HG03060 (cell line): ENCODE measurements around the gene PHACTR3.
"Not testable (repeated sequence)": the region's sequence is repeated elsewhere in the genome, so short reads cannot be mapped to it uniquely, and the experiment has no call there.

Experiments used
- ATAC-seq: cut with Tn5 transposase; IDR thresholded peaks from one replicate; pipeline ENCODE4 v1.9.1; 2021; ENCODE audit warnings: low read depth, moderate number of reproducible peaks; ENCODE audit not compliant: unreplicated experiment

The PHACTR3 gene

GRCh38 chr20:59617221-59617620 is 12.9 kb downstream of the PHACTR3 start:
- no peak for ATAC-seq

DNA sequence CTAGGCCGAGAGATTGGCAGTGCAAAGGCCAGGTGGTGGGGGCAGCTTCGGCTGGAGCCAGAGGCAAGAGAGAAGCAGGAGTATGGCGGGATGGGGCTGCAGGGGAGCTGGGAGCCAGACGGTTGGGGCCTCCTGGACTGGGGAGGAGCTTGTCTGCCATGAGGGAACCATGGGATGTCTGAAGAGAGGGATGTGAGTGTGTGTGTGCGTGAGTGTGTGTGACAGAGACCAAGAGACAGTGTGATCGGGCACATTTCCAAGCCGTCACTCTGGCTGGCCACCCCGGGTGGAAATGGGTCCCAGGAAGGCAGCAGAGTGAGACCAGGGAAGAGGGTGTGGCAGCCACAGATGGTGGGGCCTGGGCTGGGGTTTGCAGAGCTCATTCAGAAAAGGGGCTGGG is 13.8 kb downstream of the PHACTR3 start:
- no peak for ATAC-seq

DNA sequence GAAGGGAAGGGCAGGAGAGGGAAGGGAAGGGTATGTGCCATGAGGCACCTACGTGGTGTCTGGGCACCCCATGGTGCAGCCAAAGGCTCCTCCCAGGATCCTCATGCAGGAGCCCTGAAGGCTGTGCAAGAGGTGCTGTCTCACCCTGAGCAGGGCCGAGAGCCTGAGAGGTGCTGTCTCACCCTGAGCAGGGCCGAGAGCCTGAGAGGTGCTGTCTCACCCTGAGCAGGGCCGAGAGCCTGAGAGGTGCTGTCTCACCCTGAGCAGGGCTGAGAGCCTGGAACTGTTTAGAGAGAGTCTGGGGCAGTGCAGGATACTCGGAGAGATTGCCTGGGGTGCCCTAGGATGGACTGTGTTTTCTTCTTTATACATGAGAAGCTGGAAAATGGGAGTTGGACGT is 14.2 kb downstream of the PHACTR3 start:
- ATAC-seq, result not testable (repeated sequence)

- ATAC-seq, result no peak
Observed at GRCh38 chr20:59620860-59621505, 16.6 kb downstream of the PHACTR3 start.

DNA sequence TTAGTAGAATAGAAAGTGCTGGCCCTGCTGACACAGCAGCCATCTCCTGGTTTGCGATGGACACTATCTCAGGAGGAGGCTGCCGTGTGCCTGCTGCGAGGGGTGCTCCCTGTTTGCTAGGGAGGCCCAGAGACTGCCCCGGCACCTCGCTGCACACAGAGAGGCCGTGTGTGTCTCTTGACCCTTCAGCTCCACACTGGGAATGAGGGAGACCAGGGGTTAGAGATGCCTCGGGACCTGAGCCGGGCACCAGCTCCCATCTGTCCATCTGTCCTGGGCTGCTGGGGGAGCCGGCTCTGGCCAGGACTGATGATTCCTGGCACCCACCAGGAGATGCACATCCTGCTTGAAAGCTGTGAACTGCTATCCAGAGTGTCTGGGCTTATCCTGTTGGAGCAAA is 18.2 kb downstream of the PHACTR3 start:
- no peak for ATAC-seq

DNA sequence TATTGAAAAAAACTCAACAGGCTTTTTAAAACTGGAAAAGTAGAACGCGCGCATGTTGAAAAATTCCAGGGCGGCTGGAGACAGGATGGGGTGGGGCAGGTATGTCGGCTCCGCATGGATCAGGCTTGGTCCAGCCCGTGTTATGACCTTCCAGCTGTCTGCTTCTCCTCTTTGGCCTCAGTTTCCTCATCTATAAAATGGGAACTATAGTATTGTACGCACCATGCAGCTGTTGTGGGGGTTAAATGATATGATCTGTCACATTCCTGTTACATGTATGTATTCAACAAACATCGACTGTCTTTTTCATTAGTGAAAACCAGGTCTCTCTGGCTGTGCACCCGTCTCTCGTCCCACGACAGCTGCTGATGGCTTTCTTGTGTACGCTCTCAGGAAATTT is 18.8 kb downstream of the PHACTR3 start:
- ATAC-seq, result no peak

DNA sequence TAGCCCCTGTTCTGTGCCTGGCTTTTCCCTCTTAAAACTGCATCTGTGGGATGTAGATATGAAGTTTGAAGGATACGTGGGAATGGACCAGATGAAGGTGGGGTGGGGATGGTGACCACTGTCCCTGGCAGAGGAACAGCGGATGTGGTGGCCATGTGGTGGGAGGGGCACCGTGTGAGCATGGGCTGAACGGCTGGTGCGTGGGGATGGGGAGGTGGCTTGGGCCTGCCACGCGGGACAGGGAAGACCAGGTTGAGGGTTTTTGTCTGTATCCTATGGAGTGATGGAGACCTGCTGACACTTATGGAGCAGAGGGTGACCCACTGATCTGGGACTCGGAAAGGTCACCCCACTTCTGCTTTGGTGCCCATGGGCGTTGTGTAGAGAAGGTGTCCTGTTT is 19.2 kb downstream of the PHACTR3 start:
- ATAC-seq, result no peak

DNA sequence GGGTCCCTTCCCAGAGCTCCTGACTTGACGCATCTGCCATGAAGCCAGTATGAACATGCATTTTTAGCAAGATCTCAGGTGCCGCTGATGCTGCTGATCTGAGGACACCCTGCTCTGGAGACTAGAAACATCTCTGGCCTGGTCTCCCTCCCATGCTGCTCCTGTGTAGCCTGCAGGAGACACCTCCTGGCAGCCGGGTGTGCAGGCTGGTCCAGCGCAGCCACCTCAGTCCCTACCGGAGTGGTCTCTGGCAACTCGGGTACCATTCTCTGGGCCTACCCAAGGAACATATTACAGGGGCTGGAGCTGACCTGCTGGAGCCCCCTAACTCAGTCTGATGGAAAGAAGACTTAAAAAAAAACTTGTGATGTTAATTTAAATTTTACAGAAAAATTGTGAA is 20.1 kb downstream of the PHACTR3 start:
- ATAC-seq, result no peak

- no peak for ATAC-seq
Observed at GRCh38 chr20:59625214-59625922, 21.0 kb downstream of the PHACTR3 start.

- ATAC-seq, result no peak
Observed at GRCh38 chr20:59627298-59627697, 23.0 kb downstream of the PHACTR3 start.

GRCh38 chr20:59628171-59628570 is 23.8 kb downstream of the PHACTR3 start:
- ATAC-seq, result no peak

GRCh38 chr20:59629141-59630045 is 25.1 kb downstream of the PHACTR3 start:
- ATAC-seq, result no peak

- ATAC-seq, result no peak
Observed at GRCh38 chr20:59630526-59630925, 26.2 kb downstream of the PHACTR3 start.

GRCh38 chr20:59631751-59632540 is 27.6 kb downstream of the PHACTR3 start:
- ATAC-seq, result no peak

DNA sequence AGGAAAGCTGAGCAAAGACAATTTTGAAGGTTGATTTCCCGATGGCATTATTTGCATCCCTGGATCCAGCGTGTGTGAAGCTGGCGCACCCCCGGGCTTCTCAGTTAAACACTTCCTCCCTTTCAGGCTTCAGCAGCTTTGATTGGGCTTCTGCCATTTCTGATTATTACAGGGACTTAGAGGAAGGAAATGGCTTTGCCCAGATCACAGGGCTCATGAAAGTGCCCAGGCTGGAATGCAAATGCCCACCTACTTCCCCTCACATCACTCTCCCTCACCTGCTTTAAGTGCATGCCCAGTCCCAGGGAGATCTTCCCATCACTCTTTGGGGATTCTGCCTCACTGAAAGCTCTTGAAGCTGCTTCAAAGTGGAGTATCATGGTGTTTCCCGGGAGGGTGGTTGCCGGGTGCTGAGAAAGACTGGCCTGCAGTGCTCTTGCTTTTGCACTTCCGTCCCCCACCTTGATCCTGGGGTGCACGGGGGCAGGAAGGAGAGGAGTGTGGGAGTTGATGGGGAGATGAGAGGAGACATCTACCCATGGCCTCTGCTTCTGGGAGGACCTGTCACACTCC is 28.3 kb downstream of the PHACTR3 start:
- ATAC-seq, result no peak

- ATAC-seq, result no peak
Observed at GRCh38 chr20:59633656-59634251, 29.4 kb downstream of the PHACTR3 start.

- no peak for ATAC-seq
Observed at GRCh38 chr20:59634435-59635005, 30.2 kb downstream of the PHACTR3 start.

DNA sequence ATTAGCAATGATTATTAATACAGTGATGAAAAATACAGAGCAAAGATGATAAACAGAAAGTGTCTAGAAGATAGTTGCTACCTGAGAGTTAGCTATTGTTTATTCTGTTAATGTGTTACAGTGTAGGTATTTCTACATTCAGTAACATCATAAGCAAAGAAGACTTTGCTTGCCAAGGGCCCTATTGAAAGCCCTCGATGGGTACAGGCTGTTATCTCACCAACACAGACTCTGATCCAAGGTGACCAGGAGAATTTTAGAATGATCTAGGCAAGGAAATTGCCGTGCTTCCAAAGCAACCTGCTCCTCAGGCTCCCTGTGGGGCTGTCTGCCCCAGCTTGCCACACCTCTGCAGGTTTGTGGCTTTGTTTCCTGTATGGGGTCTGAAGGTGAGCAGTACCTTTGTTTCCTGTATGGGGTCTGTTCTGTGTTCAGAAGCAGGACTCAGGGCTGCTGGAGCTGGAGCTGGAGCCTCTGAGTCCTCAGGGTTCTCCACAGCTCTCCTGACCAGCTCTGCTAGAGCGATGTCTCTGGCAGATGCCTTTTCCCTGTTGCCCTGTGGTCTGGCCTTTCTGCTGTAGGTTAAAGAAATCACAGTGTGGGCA is 32.5 kb downstream of the PHACTR3 start:
- no peak for ATAC-seq

- no peak for ATAC-seq
Observed at GRCh38 chr20:59640267-59640666, 35.9 kb downstream of the PHACTR3 start.
